OCI-M2 (cell line): ENCODE measurements around the gene PRDX5.

ENCODE experiments used
- DNase-seq: peaks from one replicate; lab custom pipeline; 2025; ENCODE audit not compliant: unreplicated experiment; lab: John Stamatoyannopoulos, UW

Gene PRDX5

GRCh38 chr11:64359712-64360445, 42.0 kb downstream of the PRDX5 start:
- no peak for DNase-seq

- DNase-seq = no peak
Measured at GRCh38 chr11:64360448-64360921, 42.6 kb downstream of the PRDX5 start.

GRCh38 chr11:64361659-64362058, 43.7 kb downstream of the PRDX5 start:
- no peak for DNase-seq

- no peak for DNase-seq
Measured at GRCh38 chr11:64362339-64362738, 44.4 kb downstream of the PRDX5 start.

- no peak for DNase-seq
Measured at GRCh38 chr11:64364435-64364834, 46.5 kb downstream of the PRDX5 start.

GRCh38 chr11:64364911-64365310, 47.0 kb downstream of the PRDX5 start:
- no peak for DNase-seq

GRCh38 chr11:64366751-64367150, 48.8 kb downstream of the PRDX5 start:
- DNase-seq = no peak

GRCh38 chr11:64367931-64368672, 50.2 kb downstream of the PRDX5 start:
- no peak for DNase-seq

GRCh38 chr11:64368673-64369074, 50.8 kb downstream of the PRDX5 start:
- no peak for DNase-seq

- no peak for DNase-seq
Measured at GRCh38 chr11:64369440-64370421, 51.8 kb downstream of the PRDX5 start.

- DNase-seq = no peak
Measured at GRCh38 chr11:64371201-64371600, 53.3 kb downstream of the PRDX5 start.
